Fibroblast of villous mesenchyme (primary cell): ENCODE measurements around the gene PRDX6. TPM values are rescaled to one million over a fixed set of nuclear protein-coding genes. Genes with fewer than 3 reads are reported as not detected.

Experiments
- DNase-seq: peaks from one replicate; pipeline ENCODE4 v3.0.0-alpha.2; 2010; ENCODE audit warnings: low read depth
- H3K4me3 ChIP-seq: 2 replicates; pipeline ENCODE4 v1.5.1; 2011; ENCODE audit warnings: low read depth, mild to moderate bottlenecking, low read length
- total RNA-seq: library from RNA; depleted of rRNA; stranded (reverse); fragments of >200 nt; gene quantifications from 2 replicates; pipeline ENCODE4 v1.2.3, GENCODE V29; 2012
- TF ChIP-seq, protein P1 (sequence below): IDR thresholded peaks from 2 replicates; pipeline ENCODE4 v1.5.1; 2012; ENCODE audit warnings: low read depth, mild to moderate bottlenecking, low read length; ENCODE audit not compliant: insufficient read depth

PRDX6 gene
- total RNA-seq, 1 donor, result 611 TPM

DNA sequence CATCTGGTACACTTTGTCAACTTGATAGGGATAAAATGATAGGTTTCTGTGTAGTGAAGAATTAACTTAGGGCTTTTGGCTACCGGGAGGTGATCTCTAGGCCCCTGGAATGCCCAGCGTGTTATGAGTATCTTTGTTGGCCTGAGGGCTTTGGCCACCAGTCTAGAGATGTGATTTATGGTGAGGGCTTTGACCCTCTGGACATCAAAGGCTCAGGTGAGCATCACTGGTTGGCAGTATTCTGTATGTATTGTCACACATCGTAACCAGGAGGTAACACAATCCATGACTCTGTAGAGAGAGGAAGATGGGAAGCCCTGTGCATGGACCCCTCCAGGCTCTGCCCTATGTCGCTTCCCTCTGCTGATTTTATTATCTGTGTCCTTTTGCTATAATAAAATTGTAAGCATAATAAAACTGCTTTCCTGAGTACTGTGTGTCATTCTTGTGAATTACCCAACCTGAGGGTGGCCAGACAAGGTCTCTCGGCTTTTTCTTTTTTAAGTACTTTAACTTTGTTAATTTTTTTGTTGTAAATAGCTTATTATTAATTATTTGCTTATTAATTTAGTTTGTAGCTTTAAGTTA, 40.2 kb upstream of the PRDX6 start:
- no peak for DNase-seq
- TF ChIP-seq, protein P1, sequence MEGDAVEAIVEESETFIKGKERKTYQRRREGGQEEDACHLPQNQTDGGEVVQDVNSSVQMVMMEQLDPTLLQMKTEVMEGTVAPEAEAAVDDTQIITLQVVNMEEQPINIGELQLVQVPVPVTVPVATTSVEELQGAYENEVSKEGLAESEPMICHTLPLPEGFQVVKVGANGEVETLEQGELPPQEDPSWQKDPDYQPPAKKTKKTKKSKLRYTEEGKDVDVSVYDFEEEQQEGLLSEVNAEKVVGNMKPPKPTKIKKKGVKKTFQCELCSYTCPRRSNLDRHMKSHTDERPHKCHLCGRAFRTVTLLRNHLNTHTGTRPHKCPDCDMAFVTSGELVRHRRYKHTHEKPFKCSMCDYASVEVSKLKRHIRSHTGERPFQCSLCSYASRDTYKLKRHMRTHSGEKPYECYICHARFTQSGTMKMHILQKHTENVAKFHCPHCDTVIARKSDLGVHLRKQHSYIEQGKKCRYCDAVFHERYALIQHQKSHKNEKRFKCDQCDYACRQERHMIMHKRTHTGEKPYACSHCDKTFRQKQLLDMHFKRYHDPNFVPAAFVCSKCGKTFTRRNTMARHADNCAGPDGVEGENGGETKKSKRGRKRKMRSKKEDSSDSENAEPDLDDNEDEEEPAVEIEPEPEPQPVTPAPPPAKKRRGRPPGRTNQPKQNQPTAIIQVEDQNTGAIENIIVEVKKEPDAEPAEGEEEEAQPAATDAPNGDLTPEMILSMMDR, result no peak
- H3K4me3 ChIP-seq, result no peak overlapping the region

DNA sequence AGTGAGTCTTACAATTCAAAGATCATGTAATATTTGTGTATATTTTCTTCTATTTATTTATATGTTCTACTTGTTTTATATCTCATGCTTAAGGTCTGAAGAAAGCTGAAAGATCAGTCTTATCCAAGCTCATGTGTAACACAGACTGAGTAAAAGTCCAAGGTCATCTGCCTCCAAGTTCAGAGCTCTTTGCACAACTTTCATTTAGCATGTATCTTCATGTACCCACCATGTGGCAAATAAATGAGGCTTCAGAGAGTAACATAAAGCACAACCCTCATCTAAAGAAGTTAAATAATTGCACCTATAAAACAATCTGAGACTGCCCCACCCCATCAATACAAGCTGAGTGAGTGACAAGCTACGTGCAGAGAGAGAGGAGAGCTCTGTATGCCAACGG, 38.5 kb upstream of the PRDX6 start:
- no peak for DNase-seq
- TF ChIP-seq, protein P1, result no peak

DNA sequence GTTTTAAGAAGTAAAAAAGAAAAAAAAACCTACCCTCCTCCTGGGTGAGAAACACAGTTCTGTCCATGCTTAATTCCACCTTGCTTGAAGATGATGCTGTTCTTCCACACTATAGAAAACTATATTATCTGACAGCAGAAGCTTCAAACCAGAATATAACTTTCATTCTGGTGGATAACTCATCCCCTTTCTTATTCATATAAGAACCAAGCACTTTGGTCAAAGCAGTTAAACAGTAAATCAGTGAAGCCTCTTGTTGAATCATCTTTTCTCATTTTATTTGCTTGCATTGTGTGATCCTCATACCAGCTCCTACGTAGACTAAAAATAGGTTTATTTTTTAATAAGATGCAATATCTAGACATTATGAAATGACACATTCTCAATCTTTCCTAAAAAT, 36.7 kb upstream of the PRDX6 start:
- DNase-seq, result no peak
- no peak overlapping the region for H3K4me3 ChIP-seq
- TF ChIP-seq, protein P1, result no peak

More for the DNA sequence above, 38.5 kb upstream of the PRDX6 start:
- H3K4me3 ChIP-seq, result no peak overlapping the region

DNA sequence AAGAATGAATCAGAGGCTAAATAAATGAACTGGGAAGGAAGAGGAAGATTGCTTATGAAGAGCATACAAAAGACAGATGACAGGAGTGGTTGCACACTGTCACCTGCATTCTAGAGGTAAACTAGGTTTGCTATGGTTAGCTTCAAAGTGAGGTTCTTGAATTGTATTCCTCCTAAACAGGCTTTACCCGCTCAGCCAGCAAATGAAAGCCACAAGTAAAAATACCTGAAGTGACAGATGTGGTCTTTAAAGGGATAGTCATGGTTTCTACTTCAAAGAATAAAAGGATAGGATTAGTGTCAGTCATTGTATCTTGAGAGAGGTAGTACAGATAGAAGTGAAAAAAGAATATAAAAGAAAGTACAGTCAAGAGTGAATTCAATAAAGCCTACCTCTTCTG, 32.4 kb upstream of the PRDX6 start:
- TF ChIP-seq, protein P1, result no peak
- H3K4me3 ChIP-seq, result no peak overlapping the region
- no peak for DNase-seq

DNA sequence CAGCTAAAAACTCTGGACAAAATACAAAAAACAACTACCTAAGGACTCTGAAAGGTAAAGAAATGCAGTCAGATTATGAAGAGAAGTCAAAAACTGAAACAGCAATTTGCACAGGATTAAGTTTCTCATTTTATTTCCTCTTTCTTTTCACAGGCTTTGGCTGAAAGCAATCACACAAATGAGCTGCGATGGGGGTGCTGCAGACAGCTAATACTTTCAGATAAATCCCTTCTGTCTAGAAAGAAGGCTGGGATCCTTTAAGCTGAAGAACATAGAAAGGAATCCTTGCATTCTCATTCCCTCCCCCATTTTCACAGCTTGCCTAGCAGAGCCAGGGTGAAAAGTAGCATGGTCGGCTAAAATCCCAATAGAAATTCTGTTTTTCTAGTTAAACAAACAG, 32.0 kb upstream of the PRDX6 start:
- no peak overlapping the region for H3K4me3 ChIP-seq
- TF ChIP-seq, protein P1, result no peak
- DNase-seq, result no peak

DNA sequence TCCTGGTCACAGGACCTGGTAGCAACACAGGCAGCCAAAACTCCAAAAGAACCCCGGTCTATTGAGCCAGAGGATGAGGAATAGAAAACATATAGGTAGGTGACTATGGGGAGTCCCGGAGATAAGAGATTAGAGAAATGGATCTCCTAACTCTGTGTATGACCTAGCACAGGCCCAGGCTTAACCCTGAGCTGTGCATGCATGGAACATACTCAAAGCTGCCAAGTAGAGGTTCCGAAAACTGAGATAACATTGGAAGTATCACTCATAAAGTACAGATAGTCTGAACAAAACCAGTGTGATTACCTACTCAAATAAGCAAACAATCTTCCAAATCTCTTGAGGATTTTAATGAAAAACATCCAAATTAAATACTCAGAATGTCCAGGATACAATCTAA, 31.5 kb upstream of the PRDX6 start:
- no peak for DNase-seq
- no peak overlapping the region for H3K4me3 ChIP-seq
- TF ChIP-seq, protein P1, result no peak

DNA sequence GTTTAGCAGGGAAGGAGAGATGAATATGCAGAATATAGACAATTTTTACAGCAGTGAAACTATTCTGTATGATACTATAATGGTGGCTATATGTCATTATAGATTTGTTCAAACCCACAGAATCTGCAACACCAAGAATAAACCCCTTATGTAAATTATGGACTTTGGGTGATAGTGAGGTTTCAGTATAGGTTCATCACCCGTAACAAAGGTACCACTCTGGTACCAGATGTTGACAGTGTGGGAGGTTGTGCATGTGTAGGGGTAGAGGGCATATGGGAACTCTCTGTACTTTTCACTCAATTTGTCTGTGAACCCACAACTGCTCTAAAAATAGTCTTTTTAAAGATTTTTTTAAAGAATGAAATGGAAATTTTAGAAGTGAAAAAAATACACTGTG, 29.9 kb upstream of the PRDX6 start:
- DNase-seq, result no peak
- TF ChIP-seq, protein P1, result no peak
- no peak overlapping the region for H3K4me3 ChIP-seq
